Stimulated activated CD8-positive, alpha-beta memory T cell treated with anti-CD3 and anti-CD28 coated beads, Interleukin-15, amount 100 ng/mL, for 1 hour (primary cell): ENCODE results near the gene ACD.
"Not testable (repeated sequence)": the region's sequence is repeated elsewhere in the genome, so short reads cannot be mapped to it uniquely, and the experiment has no call there.

Experiments
- DNase-seq: peaks from one replicate; pipeline ENCODE4 v3.0.0-alpha.2; 2020; ENCODE audit warnings: low read depth

Gene ACD

DNA sequence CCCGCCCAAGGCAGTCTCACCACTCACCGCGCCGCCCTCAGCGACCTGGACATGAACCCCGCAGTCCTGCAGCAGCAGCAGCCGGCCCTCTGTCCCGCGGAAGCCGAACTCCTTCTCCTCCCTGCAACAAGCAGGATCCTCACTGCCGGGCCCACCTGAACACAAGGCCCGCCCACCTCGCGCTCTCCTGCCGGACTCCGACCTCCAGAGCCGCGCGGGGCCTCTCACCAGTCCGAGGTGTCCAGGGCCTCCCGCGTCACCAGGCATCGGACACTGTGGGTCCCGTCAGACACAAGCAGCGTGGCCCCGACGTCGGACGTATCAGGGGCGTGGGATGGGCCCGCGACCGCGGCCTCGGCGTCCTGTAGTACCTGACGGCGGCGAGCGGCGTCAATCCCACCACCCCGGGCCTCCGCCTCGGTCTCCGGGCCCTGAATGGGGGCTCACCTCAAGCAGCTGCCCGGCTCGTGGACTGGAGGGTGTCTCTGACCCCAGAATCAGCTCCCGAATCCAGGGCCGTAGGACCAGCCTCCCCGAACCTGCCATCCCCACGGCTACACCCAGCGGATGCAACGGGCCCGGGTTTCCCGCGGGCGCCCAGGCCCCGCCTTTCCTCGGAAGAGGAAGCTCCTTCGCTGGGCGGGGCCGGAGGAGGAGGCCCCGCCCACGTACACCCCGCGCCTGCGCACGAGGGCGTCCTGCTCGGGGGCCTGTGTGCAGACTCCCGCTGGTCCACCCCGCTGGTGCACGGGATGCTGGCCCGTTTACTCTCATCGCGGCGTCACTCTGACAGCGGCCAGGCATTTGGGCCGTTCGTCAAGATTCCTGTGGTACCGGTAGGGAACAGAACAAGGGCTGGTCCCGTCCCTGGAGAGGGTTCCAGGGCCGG, at the start of gene ACD:
TSS of gene ACD (minus strand) at position 586 of the 889 bp plus-strand sequence. CDS start at position 546, 40 bp downstream.
- DNase-seq: peak; percentile 84

DNA sequence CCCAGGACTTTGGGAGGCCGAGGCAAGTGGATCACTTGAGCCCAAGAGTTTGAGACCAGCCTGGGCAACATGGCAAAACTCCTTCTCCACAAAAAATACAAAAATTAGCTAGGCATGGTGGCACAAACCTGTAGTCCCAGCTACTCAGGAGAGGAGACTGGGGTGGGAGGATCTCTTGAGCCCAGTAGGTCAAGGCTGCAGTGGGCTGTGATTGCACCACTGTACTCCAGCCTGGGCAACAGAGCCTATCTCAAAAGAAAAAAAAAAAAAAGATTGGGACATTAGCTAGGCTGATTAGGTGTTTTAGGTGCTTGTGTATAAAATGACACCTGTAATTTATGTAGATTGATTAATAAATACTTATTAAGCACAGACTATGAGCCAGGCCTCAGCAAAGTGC, 49.0 kb upstream of the ACD start:
- no peak for DNase-seq

- DNase-seq: no peak
Observed at GRCh38 chr16:67708368-67708771, 48.3 kb upstream of the ACD start.

DNA sequence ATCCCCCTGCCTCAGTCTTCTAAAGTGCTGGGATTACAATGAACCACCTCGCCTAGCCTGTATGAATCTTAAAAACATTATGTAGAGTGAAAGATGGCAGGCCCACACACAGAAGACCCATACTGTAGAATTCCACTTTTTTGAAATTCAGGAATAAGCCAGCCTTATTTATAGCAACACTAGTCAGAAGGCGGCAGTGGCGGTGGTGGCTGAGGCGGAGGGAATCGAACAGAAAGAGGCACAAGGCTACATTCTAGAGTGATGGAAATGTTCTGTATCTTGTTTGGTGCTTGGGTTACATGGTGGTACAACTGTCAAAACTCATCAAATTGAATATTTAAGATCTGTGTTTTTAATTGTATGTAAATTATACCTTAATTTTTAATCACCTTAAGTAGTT, 47.7 kb upstream of the ACD start:
- no peak for DNase-seq

DNA sequence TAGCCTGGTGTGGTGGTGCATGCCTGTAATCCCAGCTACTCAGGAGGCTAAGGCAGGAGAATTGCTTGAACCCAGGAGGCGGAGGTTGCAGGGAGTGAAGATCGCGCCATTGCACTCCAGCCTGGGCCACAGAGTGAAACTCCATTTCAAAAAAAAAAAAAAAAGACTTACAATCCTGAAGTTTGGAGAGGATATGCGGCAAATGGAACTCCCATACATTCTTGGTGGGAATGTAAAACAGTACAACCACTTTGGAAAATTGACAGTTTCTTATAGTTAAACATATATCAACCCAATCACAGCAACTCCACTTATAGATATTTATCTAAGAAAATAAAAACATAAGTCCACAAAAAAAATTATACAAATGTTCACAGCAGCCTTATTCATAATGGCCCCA, 47.1 kb upstream of the ACD start:
- no peak for DNase-seq

DNA sequence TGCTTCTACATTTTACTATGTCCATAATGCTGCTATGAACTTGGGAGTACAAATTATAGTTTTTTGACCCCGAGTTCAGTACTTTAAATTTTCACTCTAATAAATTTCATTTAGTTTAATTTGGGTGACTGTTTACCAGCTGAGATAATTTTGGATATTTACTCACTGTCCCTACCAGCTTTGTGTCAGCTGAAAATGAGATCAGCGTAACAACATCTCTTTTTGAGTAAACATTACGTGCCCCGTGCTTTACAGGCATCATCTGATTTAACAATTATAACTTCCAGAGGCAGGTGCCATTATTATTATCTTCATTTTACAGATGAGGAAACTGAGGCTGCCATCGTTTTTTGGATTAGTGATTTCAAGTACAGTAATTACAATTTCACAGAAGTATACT, 44.0 kb upstream of the ACD start:
- no peak for DNase-seq

DNA sequence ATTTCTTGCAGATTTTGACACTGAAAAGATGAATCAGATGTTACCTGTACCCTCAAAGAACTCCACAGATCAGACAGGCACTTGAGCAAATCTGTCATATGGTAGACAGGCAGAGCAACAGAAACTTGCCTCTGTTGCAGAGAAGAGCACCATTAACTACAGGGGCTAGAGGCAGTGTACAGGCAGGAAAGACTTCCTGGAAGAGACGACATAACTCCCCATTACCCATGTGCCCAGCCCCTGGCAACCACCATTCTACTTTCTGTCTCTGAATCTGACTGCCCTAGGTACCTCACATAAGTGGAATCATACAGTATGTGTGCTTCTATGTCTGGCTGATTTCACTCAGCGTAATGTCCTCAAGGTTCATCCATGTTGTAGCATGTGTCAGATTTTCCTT, 43.6 kb upstream of the ACD start:
- DNase-seq: no peak

GRCh38 chr16:67702130-67702529, 42.1 kb upstream of the ACD start:
- no peak for DNase-seq

DNA sequence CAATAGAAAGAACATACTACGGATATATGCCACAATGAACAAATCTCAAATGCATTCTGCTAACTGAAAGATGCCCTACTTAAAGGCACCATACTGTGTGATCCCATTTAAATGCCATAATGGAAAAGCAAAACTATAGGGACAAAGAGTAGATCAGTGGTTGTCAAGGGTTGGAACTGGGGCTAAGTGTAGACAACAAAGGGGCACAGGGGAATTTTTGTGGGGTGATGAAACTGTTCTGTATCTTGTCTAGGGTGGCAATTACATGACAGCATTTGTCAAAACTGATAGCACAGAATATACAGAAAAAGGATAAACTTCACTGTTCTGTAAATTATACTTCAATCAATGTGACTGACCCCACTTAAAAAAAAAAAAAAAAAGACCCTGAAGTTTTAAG, 41.4 kb upstream of the ACD start:
- no peak for DNase-seq

GRCh38 chr16:67699265-67699664, 39.2 kb upstream of the ACD start:
- no peak for DNase-seq

GRCh38 chr16:67697422-67698185, 37.5 kb upstream of the ACD start:
- DNase-seq: no peak

GRCh38 chr16:67694611-67695010, 34.6 kb upstream of the ACD start:
- DNase-seq: no peak

- DNase-seq: not testable (repeated sequence)
Observed at GRCh38 chr16:67693517-67694285, 33.6 kb upstream of the ACD start.

- no peak for DNase-seq
Observed at GRCh38 chr16:67685388-67686112, 25.5 kb upstream of the ACD start.

- DNase-seq: no peak
Observed at GRCh38 chr16:67683767-67684166, 23.7 kb upstream of the ACD start.

GRCh38 chr16:67679935-67680897, 20.2 kb upstream of the ACD start:
- DNase-seq: no peak

GRCh38 chr16:67678354-67679023, 18.4 kb upstream of the ACD start:
- DNase-seq: no peak

- no peak for DNase-seq
Observed at GRCh38 chr16:67677712-67678111, 17.7 kb upstream of the ACD start.

DNA sequence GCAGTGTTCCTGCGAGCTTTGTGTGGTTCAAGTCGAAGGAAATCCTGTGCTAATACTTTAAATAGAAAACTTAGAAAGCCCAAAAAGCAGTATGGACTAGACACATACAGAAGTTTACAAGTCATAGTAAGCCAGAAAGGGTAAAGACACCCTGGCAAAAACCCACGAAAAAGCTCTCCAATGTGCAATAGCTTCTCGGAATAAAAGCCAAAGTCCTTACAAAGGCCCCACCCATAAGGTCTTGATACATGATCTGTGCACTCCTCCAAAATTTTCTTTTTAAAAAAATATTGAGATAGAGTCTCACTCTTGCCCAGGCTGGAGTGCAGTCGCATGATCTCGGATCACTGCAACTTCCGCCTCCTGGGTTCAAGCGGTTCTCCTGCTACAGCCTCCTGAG, 16.9 kb upstream of the ACD start:
- DNase-seq: no peak

DNA sequence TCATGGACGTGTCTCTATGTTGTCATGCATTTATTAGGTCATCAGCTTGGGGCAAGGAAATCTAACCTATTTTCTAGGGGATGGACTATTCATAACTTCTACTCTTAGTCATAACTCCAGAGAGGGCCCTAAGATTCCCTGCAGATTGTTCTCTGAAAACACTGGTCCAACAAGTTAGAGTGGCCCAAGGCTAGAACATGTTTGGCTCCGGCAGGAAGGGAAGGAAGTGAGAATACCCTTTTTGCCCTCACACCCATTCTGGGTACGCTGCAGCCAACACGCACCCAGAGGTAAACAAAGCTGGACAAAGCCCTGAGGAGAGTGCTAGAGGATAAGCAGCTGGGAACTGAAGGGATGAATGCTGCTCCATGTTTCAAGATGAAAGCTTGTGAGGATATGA, 16.5 kb upstream of the ACD start:
- no peak for DNase-seq
